HG03064 (cell line): ENCODE data around the gene ARFRP1.

ENCODE experiments used
- ATAC-seq: cut with Tn5 transposase; IDR thresholded peaks from one replicate; pipeline ENCODE4 v1.9.1; 2021; ENCODE audit warnings: low read depth; ENCODE audit not compliant: unreplicated experiment

The ARFRP1 gene

GRCh38 chr20:63703471-63703975 is 4.3 kb downstream of the ARFRP1 start:
- no peak for ATAC-seq

DNA sequence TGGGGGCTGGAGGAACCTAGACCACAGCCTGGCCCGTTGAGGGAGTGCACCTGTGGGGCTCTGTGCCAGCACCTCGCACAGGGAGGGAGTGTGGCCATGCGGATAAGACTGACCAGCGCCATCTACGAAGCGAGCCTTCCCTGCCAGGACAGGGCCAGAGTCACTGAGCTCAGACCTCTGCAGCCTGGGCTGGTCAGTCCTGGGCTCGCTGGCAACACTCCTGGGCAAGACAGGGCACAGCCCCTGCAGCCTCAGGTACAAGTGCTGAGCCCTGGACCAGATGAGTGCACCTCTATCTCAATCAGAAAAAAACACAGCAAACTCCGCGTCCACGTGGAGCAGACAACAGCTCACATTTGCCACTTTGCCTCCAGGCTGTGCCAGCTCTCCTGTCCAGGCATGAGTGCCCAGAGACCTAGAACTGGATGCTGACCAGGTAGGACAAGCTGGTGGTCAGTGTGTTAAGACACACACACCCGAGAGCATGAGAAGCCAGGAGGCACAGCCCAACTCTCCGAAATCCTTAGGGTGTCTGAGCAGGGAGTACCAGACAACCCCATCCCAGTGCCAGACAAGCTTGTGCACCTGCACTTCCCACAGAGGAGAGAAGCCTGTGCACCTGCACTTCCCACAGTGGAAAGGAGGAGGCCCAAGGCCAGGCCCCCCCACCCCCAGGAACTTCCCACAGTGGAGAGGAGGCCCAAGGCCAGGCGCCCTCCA is 4.9 kb downstream of the ARFRP1 start:
- ATAC-seq = no peak

- no peak for ATAC-seq
Measured at GRCh38 chr20:63702036-63702665, 5.6 kb downstream of the ARFRP1 start.

GRCh38 chr20:63701329-63702035 is 6.3 kb downstream of the ARFRP1 start:
- ATAC-seq = no peak

- no peak for ATAC-seq
Measured at GRCh38 chr20:63701051-63701328, 6.8 kb downstream of the ARFRP1 start.

DNA sequence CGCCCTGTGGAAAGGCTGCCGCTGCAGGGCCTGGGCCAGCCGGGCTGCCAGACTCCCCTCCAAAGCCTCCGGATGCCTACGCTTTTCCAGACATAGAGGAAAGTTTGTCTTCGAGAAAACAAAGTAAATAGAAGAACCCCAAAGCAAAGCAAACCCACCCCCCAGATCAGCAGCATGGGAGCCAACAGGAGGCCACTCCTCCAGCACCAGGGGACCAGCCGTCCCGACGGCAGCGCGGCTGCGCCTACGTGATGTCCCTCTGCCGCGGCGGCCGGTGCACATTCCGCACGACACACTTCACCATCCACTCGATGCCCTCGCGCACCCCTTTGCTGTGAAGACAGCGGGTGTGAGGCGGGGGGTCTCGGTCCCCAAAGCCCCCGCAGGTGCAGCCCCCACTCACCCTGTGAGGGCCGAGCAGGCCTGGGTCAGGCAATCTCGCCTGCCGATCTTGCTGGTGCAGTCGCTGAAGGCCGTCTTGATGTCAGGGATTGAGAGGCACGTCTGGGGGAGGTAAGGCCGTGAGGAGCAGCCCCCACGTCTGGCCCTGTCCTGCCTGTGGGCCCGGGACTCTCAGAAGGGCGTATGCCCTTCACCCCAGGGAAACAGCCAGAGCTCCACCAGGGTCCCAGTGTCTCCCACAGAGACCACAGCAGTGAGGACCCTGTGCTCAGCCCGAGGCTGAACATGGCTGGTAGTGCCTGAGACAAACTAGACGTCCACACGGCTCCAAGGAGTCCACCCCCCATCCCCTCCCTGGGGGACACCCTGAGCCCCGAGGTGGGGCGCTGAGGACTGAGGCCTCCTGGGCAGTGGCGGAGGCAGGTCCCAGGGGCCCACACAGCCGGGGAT is 7.4 kb downstream of the ARFRP1 start:
- no peak for ATAC-seq

- ATAC-seq = no peak
Measured at GRCh38 chr20:63699466-63700198, 8.1 kb downstream of the ARFRP1 start.

GRCh38 chr20:63698739-63699465 is 8.9 kb downstream of the ARFRP1 start:
- ATAC-seq = no peak

GRCh38 chr20:63697868-63698545 is 9.8 kb downstream of the ARFRP1 start:
- no peak for ATAC-seq

DNA sequence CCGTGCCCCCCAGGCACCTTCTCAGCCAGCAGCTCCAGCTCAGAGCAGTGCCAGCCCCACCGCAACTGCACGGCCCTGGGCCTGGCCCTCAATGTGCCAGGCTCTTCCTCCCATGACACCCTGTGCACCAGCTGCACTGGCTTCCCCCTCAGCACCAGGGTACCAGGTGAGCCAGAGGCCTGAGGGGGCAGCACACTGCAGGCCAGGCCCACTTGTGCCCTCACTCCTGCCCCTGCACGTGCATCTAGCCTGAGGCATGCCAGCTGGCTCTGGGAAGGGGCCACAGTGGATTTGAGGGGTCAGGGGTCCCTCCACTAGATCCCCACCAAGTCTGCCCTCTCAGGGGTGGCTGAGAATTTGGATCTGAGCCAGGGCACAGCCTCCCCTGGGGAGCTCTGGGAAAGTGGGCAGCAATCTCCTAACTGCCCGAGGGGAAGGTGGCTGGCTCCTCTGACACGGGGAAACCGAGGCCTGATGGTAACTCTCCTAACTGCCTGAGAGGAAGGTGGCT is 10.4 kb downstream of the ARFRP1 start:
- ATAC-seq = no peak

GRCh38 chr20:63696628-63697356 is 11.0 kb downstream of the ARFRP1 start, which contains the start of gene TNFRSF6B:
Gene TNFRSF6B (plus strand): TSS chr20:63696652. CDS start chr20:63696768, 116 bp downstream.
- ATAC-seq = no peak

DNA sequence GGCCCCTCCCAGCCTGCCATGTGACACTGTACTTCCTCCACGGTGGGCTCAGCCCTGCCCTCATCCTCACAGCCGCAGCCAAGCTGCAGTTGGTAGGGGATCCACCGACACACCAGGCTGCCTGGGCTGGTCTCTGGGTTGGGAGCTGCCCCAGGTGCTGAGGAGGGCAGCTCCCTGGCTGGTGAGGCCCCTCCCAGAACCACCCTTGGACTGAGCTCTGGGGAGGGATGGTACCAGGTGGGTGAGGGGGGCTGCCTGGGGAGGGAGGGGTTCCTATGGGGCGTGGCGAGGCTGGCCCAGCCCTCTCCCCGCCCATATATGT is 11.5 kb downstream of the ARFRP1 start:
- ATAC-seq = no peak

GRCh38 chr20:63695424-63696305 is 12.1 kb downstream of the ARFRP1 start:
- no peak for ATAC-seq

- ATAC-seq = no peak
Measured at GRCh38 chr20:63694584-63695423, 13.0 kb downstream of the ARFRP1 start.

DNA sequence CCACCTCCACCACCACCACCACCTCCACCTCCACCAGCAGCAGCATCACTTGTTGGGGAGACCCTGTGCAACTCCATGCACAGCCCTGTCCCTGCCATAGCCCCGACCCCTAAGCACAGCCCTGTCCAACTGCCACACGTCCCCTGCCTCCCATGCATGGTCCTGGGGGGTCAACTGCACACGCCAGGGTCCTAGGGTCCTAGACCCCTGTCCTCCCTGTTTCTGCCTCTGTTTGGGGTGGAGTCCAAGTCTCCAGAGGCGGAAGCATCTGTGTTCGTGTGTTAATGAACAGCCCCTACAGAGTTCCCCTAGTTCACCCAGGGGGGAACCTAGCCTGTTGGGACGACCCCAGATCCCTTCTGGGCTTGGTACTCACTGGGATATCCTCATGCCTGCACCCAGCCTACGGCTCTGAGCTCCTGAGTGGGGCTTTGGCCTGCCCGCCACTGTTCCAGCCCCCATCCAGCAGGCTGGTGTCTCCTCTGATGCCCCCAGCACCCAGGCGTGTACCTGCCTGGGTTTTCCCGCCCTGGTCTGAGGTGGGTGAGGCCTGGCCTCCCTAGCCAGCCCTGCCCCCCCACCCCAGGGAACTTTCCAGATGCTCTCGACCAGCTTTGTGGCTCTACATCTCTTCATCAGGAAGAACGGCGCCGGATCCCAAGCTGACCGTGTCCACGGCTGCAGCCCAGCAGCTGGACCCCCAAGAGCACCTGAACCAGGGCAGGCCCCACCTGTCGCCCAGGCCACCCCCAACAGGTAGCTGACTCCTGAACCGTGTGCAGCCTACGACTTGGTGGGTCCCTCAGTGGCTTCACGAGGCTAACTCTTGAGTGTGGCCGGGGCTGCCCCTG is 13.8 kb downstream of the ARFRP1 start:
- no peak for ATAC-seq
